Sigmoid colon (tissue), 4 donors: ENCODE measurements around the gene APBA1.

Experiments used
- EP300 ChIP-seq, 4 donors: sonication (generic); formaldehyde crosslinking; IDR thresholded peaks; one replicate each; pipeline ENCODE4 v1.6.1; 2017; ENCODE audit warnings: antibody characterized with exemption in 4 of 4
- POLR2A ChIP-seq, 2 donors: fragments of 450-650 bp; IDR thresholded peaks; one replicate each; pipeline ENCODE4 v1.6.1; 2016; ENCODE audit warnings: antibody characterized with exemption in 2 of 2, mild to moderate bottlenecking in 2 of 2, moderate library complexity in 2 of 2
- POLR2AphosphoS5 ChIP-seq, 4 donors: sonication (generic); formaldehyde crosslinking; IDR thresholded peaks; one replicate each; pipeline ENCODE4 v1.6.1; 2017; ENCODE audit warnings: antibody characterized with exemption in 4 of 4
- TF ChIP-seq, protein P1 (sequence below), 4 experiments: fragments of 450-650 bp in 3 of 4; fragments of 200-600 bp in 1 of 4; IDR thresholded peaks; one replicate each; pipeline ENCODE4 v1.5.1; 2016 to 2019; ENCODE audit warnings: antibody characterized with exemption in 4 of 4, mild to moderate bottlenecking in 3 of 4, moderate library complexity in 2 of 4

DNA sequence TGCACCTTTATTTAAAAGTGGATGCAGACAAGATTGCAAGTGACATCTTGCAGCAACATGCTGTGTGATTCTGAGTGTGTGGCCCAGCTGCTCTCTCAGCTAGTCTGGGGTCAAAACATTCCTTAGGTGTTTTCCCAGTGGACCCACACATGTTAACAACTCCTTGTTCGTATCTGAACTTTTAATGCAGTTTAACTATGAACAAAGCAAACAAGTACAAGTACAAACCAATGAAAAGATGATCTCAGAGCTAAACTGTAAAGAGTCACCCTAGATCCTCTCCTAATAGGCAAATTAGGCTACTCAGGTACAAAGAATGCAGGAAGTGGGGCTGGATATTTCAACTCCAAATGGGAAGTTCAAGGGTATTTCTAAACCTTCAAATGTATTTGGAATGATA, 238.8 kb downstream of the APBA1 start:
- TF ChIP-seq, protein P1, sequence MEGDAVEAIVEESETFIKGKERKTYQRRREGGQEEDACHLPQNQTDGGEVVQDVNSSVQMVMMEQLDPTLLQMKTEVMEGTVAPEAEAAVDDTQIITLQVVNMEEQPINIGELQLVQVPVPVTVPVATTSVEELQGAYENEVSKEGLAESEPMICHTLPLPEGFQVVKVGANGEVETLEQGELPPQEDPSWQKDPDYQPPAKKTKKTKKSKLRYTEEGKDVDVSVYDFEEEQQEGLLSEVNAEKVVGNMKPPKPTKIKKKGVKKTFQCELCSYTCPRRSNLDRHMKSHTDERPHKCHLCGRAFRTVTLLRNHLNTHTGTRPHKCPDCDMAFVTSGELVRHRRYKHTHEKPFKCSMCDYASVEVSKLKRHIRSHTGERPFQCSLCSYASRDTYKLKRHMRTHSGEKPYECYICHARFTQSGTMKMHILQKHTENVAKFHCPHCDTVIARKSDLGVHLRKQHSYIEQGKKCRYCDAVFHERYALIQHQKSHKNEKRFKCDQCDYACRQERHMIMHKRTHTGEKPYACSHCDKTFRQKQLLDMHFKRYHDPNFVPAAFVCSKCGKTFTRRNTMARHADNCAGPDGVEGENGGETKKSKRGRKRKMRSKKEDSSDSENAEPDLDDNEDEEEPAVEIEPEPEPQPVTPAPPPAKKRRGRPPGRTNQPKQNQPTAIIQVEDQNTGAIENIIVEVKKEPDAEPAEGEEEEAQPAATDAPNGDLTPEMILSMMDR (IDR thresholded peaks at IDR 0.05), result no peak
- TF ChIP-seq POLR2A (IDR thresholded peaks at IDR 0.05) (no peak), EP300 (IDR thresholded peaks at IDR 0.05) (no peak), POLR2AphosphoS5 (IDR thresholded peaks at IDR 0.05) (no peak)
